Panc1 (cell line): ENCODE measurements around the gene ZNF587B.

Experiments used
- CTCF ChIP-seq: fragments of 450-650 bp; IDR thresholded peaks from 2 replicates; pipeline ENCODE4 v1.5.1; 2017; ENCODE audit warnings: mild to moderate bottlenecking
- POLR2AphosphoS5 ChIP-seq: IDR thresholded peaks from 2 replicates; pipeline ENCODE4 v1.6.1; 2012; ENCODE audit warnings: mild to moderate bottlenecking, low read depth, low read length, moderate library complexity
- REST ChIP-seq, 2 experiments: IDR thresholded peaks; 2 replicates each; pipeline ENCODE4 v1.6.1; 2011 to 2012; ENCODE audit warnings: low read depth in 2 of 2, control low read depth in 1 of 2, low read length in 1 of 2, mild to moderate bottlenecking in 1 of 2, moderate library complexity in 1 of 2; ENCODE audit not compliant: insufficient read depth in 1 of 2

DNA sequence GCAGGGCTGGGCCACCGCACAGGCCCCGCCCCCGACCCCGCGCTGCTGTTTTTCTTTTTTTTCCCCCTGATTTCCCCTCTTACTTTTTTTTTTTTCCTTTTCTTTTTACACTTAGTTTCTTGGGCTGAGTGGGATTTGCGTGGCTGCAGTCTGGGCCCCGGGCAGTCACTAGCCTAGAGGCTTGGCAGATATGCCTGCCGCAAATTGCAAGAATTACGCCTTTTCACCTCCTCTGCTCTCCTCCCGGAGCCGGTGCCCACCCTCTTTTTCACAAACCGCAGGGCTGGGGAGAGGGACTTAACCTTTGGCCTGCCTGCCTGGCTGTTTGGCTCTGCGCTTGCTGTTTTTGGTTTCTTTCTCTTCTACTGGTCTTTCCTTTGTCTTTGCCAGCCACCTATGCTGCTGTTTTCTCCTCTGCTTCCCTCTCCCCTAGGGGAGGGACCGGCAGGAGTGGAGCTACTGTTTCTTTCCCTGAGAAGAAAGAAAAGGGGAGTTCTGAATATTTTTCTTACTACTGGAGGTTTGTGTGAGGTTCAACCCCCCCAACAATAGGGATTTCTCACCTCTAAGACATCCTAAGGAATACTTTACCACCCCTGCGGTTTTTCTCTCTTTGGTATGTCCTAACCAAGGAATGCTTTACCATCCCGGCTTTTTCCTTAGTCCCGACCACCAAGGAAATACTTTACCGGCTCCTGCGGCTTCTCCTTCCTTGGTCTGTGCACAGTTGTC is 26.3 kb upstream of the ZNF587B start:
- TF ChIP-seq CTCF (no peak), REST (IDR thresholded peaks at IDR 0.05; ENCODE audit: insufficient read depth in 1 of 2, low read depth in 2 of 2, low read length in 1 of 2) (no peak), POLR2AphosphoS5 (no peak)
